Trophoblast cell (in vitro differentiated cells and primary cell): ENCODE results near the gene PIGA.

Source experiments
- DNase-seq, 2 donors: peaks; one replicate each; pipeline ENCODE4 v3.0.0-alpha.2; 2016
- H2AFZ ChIP-seq: 2 replicates; pipeline ENCODE4 v1.6.1; 2013; ENCODE audit warnings: low read length, moderate library complexity, mild to moderate bottlenecking; ENCODE audit not compliant: insufficient read depth, poor library complexity
- H2AK5ac ChIP-seq: 2 replicates; pipeline ENCODE4 v1.6.1; 2013; ENCODE audit warnings: mild to moderate bottlenecking, low read length
- H2BK120ac ChIP-seq: 2 replicates; pipeline ENCODE4 v1.6.1; 2013; ENCODE audit warnings: low read length, mild to moderate bottlenecking, moderate library complexity; ENCODE audit not compliant: insufficient read depth, poor library complexity
- H2BK12ac ChIP-seq: 2 replicates; pipeline ENCODE4 v1.6.1; 2013; ENCODE audit warnings: mild to moderate bottlenecking, low read length, moderate library complexity
- H2BK5ac ChIP-seq: 2 replicates; pipeline ENCODE4 v1.6.1; 2013; ENCODE audit warnings: low read length, low read depth, moderate library complexity, mild to moderate bottlenecking; ENCODE audit not compliant: poor library complexity
- H3K14ac ChIP-seq: 2 replicates; pipeline ENCODE4 v1.6.1; 2013; ENCODE audit warnings: mild to moderate bottlenecking, low read length
- H3K18ac ChIP-seq: 2 replicates; pipeline ENCODE4 v1.6.1; 2013; ENCODE audit warnings: mild to moderate bottlenecking, low read length
- H3K23ac ChIP-seq: 2 replicates; pipeline ENCODE4 v1.6.1; 2013; ENCODE audit warnings: low read length
- H3K27ac ChIP-seq: 2 replicates; pipeline ENCODE4 v1.5.1; 2013; ENCODE audit warnings: low read depth, mild to moderate bottlenecking, inconsistent platforms, low read length, moderate library complexity
- H3K27me3 ChIP-seq: 2 replicates; pipeline ENCODE4 v1.6.1; 2013; ENCODE audit warnings: inconsistent platforms, mild to moderate bottlenecking, low read length, moderate library complexity; ENCODE audit not compliant: insufficient read depth
- H3K36me3 ChIP-seq, 2 experiments: 1 replicate in 1 of 2; 2 replicates in 1 of 2; pipeline ENCODE4 v1.6.1; 2013; ENCODE audit warnings: low read length in 2 of 2, mild to moderate bottlenecking in 2 of 2, moderate library complexity in 1 of 2; ENCODE audit not compliant: insufficient read depth in 2 of 2, control insufficient read depth in 1 of 2
- H3K4ac ChIP-seq: 2 replicates; pipeline ENCODE4 v1.6.1; 2013; ENCODE audit warnings: low read depth, mild to moderate bottlenecking, low read length, moderate library complexity
- H3K4me1 ChIP-seq, 2 experiments: 1 replicate in 1 of 2; 2 replicates in 1 of 2; pipeline ENCODE4 v1.6.1; 2013; ENCODE audit warnings: low read length in 2 of 2, mild to moderate bottlenecking in 2 of 2, moderate library complexity in 1 of 2; ENCODE audit not compliant: insufficient read depth in 2 of 2, control insufficient read depth in 1 of 2
- H3K4me2 ChIP-seq: 2 replicates; pipeline ENCODE4 v1.6.1; 2013; ENCODE audit warnings: inconsistent platforms, mild to moderate bottlenecking, low read length, moderate library complexity
- H3K4me3 ChIP-seq: 2 replicates; pipeline ENCODE4 v1.5.1; 2013; ENCODE audit warnings: mild to moderate bottlenecking, low read depth, low read length, inconsistent platforms
- H3K79me1 ChIP-seq: one replicate; pipeline ENCODE4 v1.6.1; 2013; ENCODE audit warnings: low read length
- H3K79me2 ChIP-seq: 2 replicates; pipeline ENCODE4 v1.6.1; 2013; ENCODE audit warnings: low read length, mild to moderate bottlenecking; ENCODE audit not compliant: control insufficient read depth, insufficient read depth, poor library complexity
- H3K9ac ChIP-seq: 2 replicates; pipeline ENCODE4 v1.6.1; 2013; ENCODE audit warnings: mild to moderate bottlenecking, low read length
- H3K9me3 ChIP-seq: 2 replicates; pipeline ENCODE4 v1.6.1; 2013; ENCODE audit warnings: low read depth, mild to moderate bottlenecking, control low read depth, inconsistent platforms, low read length; ENCODE audit not compliant: insufficient read depth
- H4K12ac ChIP-seq: 2 replicates; pipeline ENCODE4 v1.6.1; 2013; ENCODE audit warnings: low read depth, mild to moderate bottlenecking, low read length, moderate library complexity
- H4K8ac ChIP-seq: 2 replicates; pipeline ENCODE4 v1.6.1; 2013; ENCODE audit warnings: low read depth, mild to moderate bottlenecking, low read length, moderate library complexity
- H4K91ac ChIP-seq: one replicate; pipeline ENCODE4 v1.6.1; 2013; ENCODE audit warnings: low read depth, mild to moderate bottlenecking, low read length, moderate library complexity
- WGBS: extraction: QIAGEN DNeasy Blood & Tissue Kit; methylation state at CpG from one replicate; pipeline ENCODE4 v1.1.7; 2013; ENCODE audit warnings: missing lambda C conversion rate; ENCODE audit not compliant: insufficient read length, insufficient coverage; ENCODE audit errors: extremely low coverage; 5-methylcytosine and 5-hydroxymethylcytosine counted together

Gene PIGA

GRCh38 chrX:15322072-15322471, 13.3 kb downstream of the PIGA start:
- no peak overlapping the region for H4K91ac ChIP-seq
- H3K14ac ChIP-seq: no peak overlapping the region
- H3K9me3 ChIP-seq: no peaks in the 10 kb centered on the region
- no peaks in the 10 kb centered on the region for H3K79me1 ChIP-seq
- no peak overlapping the region for H3K4ac ChIP-seq
- no peak overlapping the region for H3K18ac ChIP-seq
- H3K36me3 ChIP-seq: peaks cover 2 to 4% of the 10 kb centered on the region in 2 experiments
- no peaks in the 10 kb centered on the region for H3K79me2 ChIP-seq
- H3K4me1 ChIP-seq: no peaks in the 10 kb centered on the region
- H4K8ac ChIP-seq: no peak overlapping the region
- no peak overlapping the region for H3K27ac ChIP-seq
- H2AK5ac ChIP-seq: no peak overlapping the region
- no peak for DNase-seq
- no peak overlapping the region for H2BK120ac ChIP-seq
- H3K4me2 ChIP-seq: no peak overlapping the region
- no peaks in the 10 kb centered on the region for H3K27me3 ChIP-seq
- WGBS: no CpG with 5 or more reads among the region's 3 CpGs
- H3K23ac ChIP-seq: no peak overlapping the region
- H3K4me3 ChIP-seq: no peak overlapping the region
- H2BK12ac ChIP-seq: no peak overlapping the region
- no peak overlapping the region for H4K12ac ChIP-seq
- no peak overlapping the region for H2AFZ ChIP-seq
- no peak overlapping the region for H3K9ac ChIP-seq
- no peak overlapping the region for H2BK5ac ChIP-seq

- no peak for DNase-seq
- Histone ChIP-seq H3K79me2 (no peaks in the 10 kb centered on the region), H3K9me3 (no peaks in the 10 kb centered on the region), H3K4me1 (no peaks in the 10 kb centered on the region), H3K4ac (no peak overlapping the region), H4K12ac (no peak overlapping the region), H2BK12ac (no peak overlapping the region), H3K79me1 (no peaks in the 10 kb centered on the region), H2AK5ac (no peak overlapping the region), H4K91ac (no peak overlapping the region), H3K14ac (no peak overlapping the region), H3K4me2 (no peak overlapping the region), H2BK120ac (no peak overlapping the region), H4K8ac (no peak overlapping the region), H3K27me3 (no peaks in the 10 kb centered on the region), H3K27ac (no peak overlapping the region), H3K23ac (no peak overlapping the region), H3K9ac (no peak overlapping the region), H3K36me3 (peaks cover 2 to 4% of the 10 kb centered on the region in 2 experiments), H3K4me3 (no peak overlapping the region), H3K18ac (no peak overlapping the region), H2BK5ac (no peak overlapping the region), H2AFZ (no peak overlapping the region)
- WGBS: no CpG with 5 or more reads among the region's 4 CpGs
Observed at GRCh38 chrX:15321447-15321846, 13.9 kb downstream of the PIGA start.

- no peak overlapping the region for H2BK12ac ChIP-seq
- no peaks in the 10 kb centered on the region for H3K79me2 ChIP-seq
- H3K23ac ChIP-seq: no peak overlapping the region
- no peaks in the 10 kb centered on the region for H3K27me3 ChIP-seq
- no peak overlapping the region for H3K18ac ChIP-seq
- H3K14ac ChIP-seq: no peak overlapping the region
- no peaks in the 10 kb centered on the region for H3K4me1 ChIP-seq
- H4K8ac ChIP-seq: no peak overlapping the region
- DNase-seq: no peak
- H3K4ac ChIP-seq: no peak overlapping the region
- no peak overlapping the region for H3K4me3 ChIP-seq
- H4K91ac ChIP-seq: no peak overlapping the region
- H3K4me2 ChIP-seq: no peak overlapping the region
- no peak overlapping the region for H2BK120ac ChIP-seq
- H2BK5ac ChIP-seq: no peak overlapping the region
- no peak overlapping the region for H2AK5ac ChIP-seq
- no CpG with 5 or more reads among the region's 4 CpGs for WGBS
- peaks cover 2 to 4% of the 10 kb centered on the region in 2 experiments for H3K36me3 ChIP-seq
- H4K12ac ChIP-seq: no peak overlapping the region
- H3K27ac ChIP-seq: no peak overlapping the region
- H3K9me3 ChIP-seq: no peaks in the 10 kb centered on the region
- H3K9ac ChIP-seq: no peak overlapping the region
- no peaks in the 10 kb centered on the region for H3K79me1 ChIP-seq
- H2AFZ ChIP-seq: no peak overlapping the region
Observed at GRCh38 chrX:15320297-15320696, 15.0 kb downstream of the PIGA start.

- WGBS: no CpG with 5 or more reads among the region's 4 CpGs
- Histone ChIP-seq H2BK120ac (no peak overlapping the region), H3K9ac (no peak overlapping the region), H3K18ac (no peak overlapping the region), H3K4me1 (no peaks in the 10 kb centered on the region), H3K4me3 (no peak overlapping the region), H2AK5ac (no peak overlapping the region), H3K27ac (no peak overlapping the region), H4K91ac (no peak overlapping the region), H2AFZ (no peak overlapping the region), H4K12ac (no peak overlapping the region), H3K4ac (no peak overlapping the region), H3K36me3 (peaks cover 2 to 4% of the 10 kb centered on the region in 2 experiments), H3K79me2 (no peaks in the 10 kb centered on the region), H3K27me3 (no peaks in the 10 kb centered on the region), H3K79me1 (no peaks in the 10 kb centered on the region), H3K23ac (no peak overlapping the region), H3K4me2 (no peak overlapping the region), H2BK12ac (no peak overlapping the region), H2BK5ac (no peak overlapping the region), H3K9me3 (no peaks in the 10 kb centered on the region), H3K14ac (no peak overlapping the region), H4K8ac (no peak overlapping the region)
- DNase-seq: no peak
Observed at GRCh38 chrX:15319075-15319474, 16.2 kb downstream of the PIGA start.
